ENCODE data around the gene PRDM16.
A peak's percentile ranks its signal among the peaks of the same experiment; 100 is the strongest.

Gene PRDM16

GRCh38 chr1:3136532-3136931, 67.5 kb downstream of the PRDM16 start:
- Histone ChIP-seq H3K9ac (ENCODE audit: low read length in 2 of 2) (no peak overlapping the region), H3K9me3 (ENCODE audit: control insufficient read depth in 2 of 2, low read length in 2 of 2) (no peaks in the 10 kb centered on the region), H3K27ac (ENCODE audit: low read length) (no peak overlapping the region), H3K27me3 (ENCODE audit: control insufficient read depth in 1 of 2, insufficient read depth in 2 of 2, low read length in 2 of 2) (peaks cover 23 to 42% of the 10 kb centered on the region in 2 donors), H3K4me3 (ENCODE audit: low read length in 2 of 2) (no peak overlapping the region), H3K36me3 (ENCODE audit: control insufficient read depth in 2 of 2, insufficient read depth in 2 of 2, low read length in 2 of 2) (no peaks in the 10 kb centered on the region), H3K4me1 (ENCODE audit: control insufficient read depth, insufficient read depth, low read length) (peaks cover 18% of the 10 kb centered on the region)

GRCh38 chr1:3137111-3138100, 68.4 kb downstream of the PRDM16 start:
- Histone ChIP-seq H3K4me3 (ENCODE audit: low read length in 2 of 2) (no peak overlapping the region), H3K27ac (ENCODE audit: low read length) (no peak overlapping the region), H3K27me3 (ENCODE audit: control insufficient read depth in 1 of 2, insufficient read depth in 2 of 2, low read length in 2 of 2) (peaks cover 32 to 50% of the 10 kb centered on the region in 2 donors), H3K4me1 (ENCODE audit: control insufficient read depth, insufficient read depth, low read length) (peaks cover 18% of the 10 kb centered on the region), H3K9ac (ENCODE audit: low read length in 2 of 2) (no peak overlapping the region), H3K9me3 (ENCODE audit: control insufficient read depth in 2 of 2, low read length in 2 of 2) (no peaks in the 10 kb centered on the region), H3K36me3 (ENCODE audit: control insufficient read depth in 2 of 2, insufficient read depth in 2 of 2, low read length in 2 of 2) (no peaks in the 10 kb centered on the region)

DNA sequence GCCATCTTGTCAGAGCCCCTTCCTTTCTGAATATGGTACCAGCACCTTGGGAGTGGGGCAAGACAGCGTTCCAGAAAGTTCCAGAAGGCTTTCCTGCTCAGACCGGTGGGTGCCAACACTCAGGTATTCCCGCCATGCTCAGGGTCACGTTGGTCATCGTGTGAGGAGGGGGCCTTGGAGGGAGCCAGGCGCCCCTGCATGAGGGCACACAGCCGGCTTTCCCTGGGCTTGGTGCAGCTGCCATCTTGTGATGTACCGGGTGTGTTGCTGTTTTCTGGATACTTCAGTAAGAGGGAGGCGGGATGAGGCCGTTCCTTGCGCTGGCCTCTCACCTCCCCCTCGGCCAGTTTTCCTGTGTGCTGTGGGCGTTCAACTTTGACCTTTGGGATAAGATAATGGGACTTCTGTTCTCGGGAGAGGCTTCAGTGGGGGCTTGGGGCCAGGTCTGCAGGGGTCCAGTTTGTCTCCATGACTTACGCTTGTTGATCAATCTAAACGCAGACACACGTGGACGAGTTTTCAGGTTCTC, 69.7 kb downstream of the PRDM16 start:
- H3K27me3 ChIP-seq (ENCODE audit: control insufficient read depth in 1 of 2, insufficient read depth in 2 of 2, low read length in 2 of 2): peaks cover 39 to 61% of the 10 kb centered on the region in 2 donors
- no peak overlapping the region for H3K9ac ChIP-seq (ENCODE audit: low read length in 2 of 2)
- H3K27ac ChIP-seq (ENCODE audit: low read length): no peak overlapping the region
- H3K4me1 ChIP-seq (ENCODE audit: control insufficient read depth, insufficient read depth, low read length): peaks cover 18% of the 10 kb centered on the region
- no peaks in the 10 kb centered on the region for H3K36me3 ChIP-seq (ENCODE audit: control insufficient read depth in 2 of 2, insufficient read depth in 2 of 2, low read length in 2 of 2)
- H3K4me3 ChIP-seq (ENCODE audit: low read length in 2 of 2): no peak overlapping the region
- H3K9me3 ChIP-seq (ENCODE audit: control insufficient read depth in 2 of 2, low read length in 2 of 2): no peaks in the 10 kb centered on the region

- Histone ChIP-seq H3K36me3 (ENCODE audit: control insufficient read depth in 2 of 2, insufficient read depth in 2 of 2, low read length in 2 of 2) (no peaks in the 10 kb centered on the region), H3K27ac (ENCODE audit: low read length) (no peak overlapping the region), H3K4me3 (ENCODE audit: low read length in 2 of 2) (peak overlapping the region in 1 of 2 donors; percentile 64), H3K9ac (ENCODE audit: low read length in 2 of 2) (no peak overlapping the region), H3K27me3 (ENCODE audit: control insufficient read depth in 1 of 2, insufficient read depth in 2 of 2, low read length in 2 of 2) (peaks cover 44 to 67% of the 10 kb centered on the region in 2 donors), H3K9me3 (ENCODE audit: control insufficient read depth in 2 of 2, low read length in 2 of 2) (no peaks in the 10 kb centered on the region), H3K4me1 (ENCODE audit: control insufficient read depth, insufficient read depth, low read length) (peaks cover 18% of the 10 kb centered on the region)
Measured at GRCh38 chr1:3139451-3139852, 70.4 kb downstream of the PRDM16 start.

DNA sequence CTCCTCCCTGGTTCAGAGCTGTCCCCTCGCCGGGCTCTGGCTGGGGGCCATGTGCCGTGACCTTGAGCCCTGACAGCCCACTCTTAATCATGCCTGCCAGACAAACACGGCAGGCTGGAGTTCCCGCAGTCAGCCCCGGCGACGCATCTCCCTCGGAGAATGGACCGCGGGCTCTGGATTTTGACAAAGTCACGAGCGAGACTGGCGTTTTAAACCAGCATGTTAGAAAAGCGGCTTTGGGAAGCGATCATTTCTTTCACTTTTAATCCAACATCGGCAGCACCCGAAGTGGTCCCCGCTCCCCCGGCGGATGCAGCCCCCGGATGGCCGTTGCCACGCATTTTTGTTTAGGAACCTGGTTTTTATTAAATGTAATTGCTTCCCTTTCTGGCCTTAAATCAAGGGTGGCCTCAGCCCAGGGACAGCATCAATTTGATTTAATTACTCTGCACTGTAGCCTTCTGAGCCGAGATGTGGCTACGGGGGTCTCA, 70.9 kb downstream of the PRDM16 start:
- Histone ChIP-seq H3K36me3 (ENCODE audit: control insufficient read depth in 2 of 2, insufficient read depth in 2 of 2, low read length in 2 of 2) (no peaks in the 10 kb centered on the region), H3K4me1 (ENCODE audit: control insufficient read depth, insufficient read depth, low read length) (peaks cover 19% of the 10 kb centered on the region), H3K27ac (ENCODE audit: low read length) (no peak overlapping the region), H3K27me3 (ENCODE audit: control insufficient read depth in 1 of 2, insufficient read depth in 2 of 2, low read length in 2 of 2) (peaks cover 48 to 72% of the 10 kb centered on the region in 2 donors), H3K9me3 (ENCODE audit: control insufficient read depth in 2 of 2, low read length in 2 of 2) (no peaks in the 10 kb centered on the region), H3K9ac (ENCODE audit: low read length in 2 of 2) (peak overlapping the region; percentile 9 to 36), H3K4me3 (ENCODE audit: low read length in 2 of 2) (peak overlapping the region; percentile 52 to 64)

DNA sequence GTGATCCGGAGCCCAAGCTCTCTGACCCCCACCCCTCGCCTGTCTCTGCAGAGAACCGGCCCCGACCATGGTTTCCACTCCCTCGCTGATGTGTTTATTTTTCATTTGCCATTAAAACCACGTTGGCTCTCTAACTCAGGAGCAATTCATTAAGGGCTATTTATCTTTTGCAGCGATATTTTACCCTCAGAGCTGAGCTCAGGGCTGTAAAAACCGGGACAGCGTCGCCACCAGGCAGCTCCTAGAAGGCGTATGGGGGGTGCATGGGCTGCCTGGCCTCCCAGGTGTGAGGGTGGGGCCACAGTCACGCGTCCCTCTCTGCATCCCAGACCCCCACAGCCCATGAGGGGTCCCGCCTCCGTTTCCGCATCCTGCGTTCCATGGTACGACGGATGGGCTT, 71.4 kb downstream of the PRDM16 start:
- no peak overlapping the region for H3K27ac ChIP-seq (ENCODE audit: low read length)
- H3K36me3 ChIP-seq (ENCODE audit: control insufficient read depth in 2 of 2, insufficient read depth in 2 of 2, low read length in 2 of 2): no peaks in the 10 kb centered on the region
- peak overlapping the region; percentile 52 to 64 for H3K4me3 ChIP-seq (ENCODE audit: low read length in 2 of 2)
- H3K27me3 ChIP-seq (ENCODE audit: control insufficient read depth in 1 of 2, insufficient read depth in 2 of 2, low read length in 2 of 2): peaks cover 53 to 75% of the 10 kb centered on the region in 2 donors
- H3K9me3 ChIP-seq (ENCODE audit: control insufficient read depth in 2 of 2, low read length in 2 of 2): no peaks in the 10 kb centered on the region
- H3K9ac ChIP-seq (ENCODE audit: low read length in 2 of 2): peak overlapping the region in 1 of 2 donors; percentile 36
- peaks cover 25% of the 10 kb centered on the region for H3K4me1 ChIP-seq (ENCODE audit: control insufficient read depth, insufficient read depth, low read length)

- H3K9ac ChIP-seq (ENCODE audit: low read length in 2 of 2): no peak overlapping the region
- no peaks in the 10 kb centered on the region for H3K9me3 ChIP-seq (ENCODE audit: control insufficient read depth in 2 of 2, low read length in 2 of 2)
- H3K4me3 ChIP-seq (ENCODE audit: low read length in 2 of 2): no peak overlapping the region
- no peaks in the 10 kb centered on the region for H3K36me3 ChIP-seq (ENCODE audit: control insufficient read depth in 2 of 2, insufficient read depth in 2 of 2, low read length in 2 of 2)
- peaks cover 30% of the 10 kb centered on the region for H3K4me1 ChIP-seq (ENCODE audit: control insufficient read depth, insufficient read depth, low read length)
- H3K27ac ChIP-seq (ENCODE audit: low read length): no peak overlapping the region
- H3K27me3 ChIP-seq (ENCODE audit: control insufficient read depth in 1 of 2, insufficient read depth in 2 of 2, low read length in 2 of 2): peaks cover 58 to 75% of the 10 kb centered on the region in 2 donors
Measured at GRCh38 chr1:3141129-3141528, 72.1 kb downstream of the PRDM16 start.

GRCh38 chr1:3141836-3142235, 72.8 kb downstream of the PRDM16 start:
- Histone ChIP-seq H3K9ac (ENCODE audit: low read length in 2 of 2) (no peak overlapping the region), H3K27ac (ENCODE audit: low read length) (no peak overlapping the region), H3K4me1 (ENCODE audit: control insufficient read depth, insufficient read depth, low read length) (peaks cover 30% of the 10 kb centered on the region), H3K27me3 (ENCODE audit: control insufficient read depth in 1 of 2, insufficient read depth in 2 of 2, low read length in 2 of 2) (peaks cover 59 to 75% of the 10 kb centered on the region in 2 donors), H3K36me3 (ENCODE audit: control insufficient read depth in 2 of 2, insufficient read depth in 2 of 2, low read length in 2 of 2) (no peaks in the 10 kb centered on the region), H3K4me3 (ENCODE audit: low read length in 2 of 2) (no peak overlapping the region), H3K9me3 (ENCODE audit: control insufficient read depth in 2 of 2, low read length in 2 of 2) (no peaks in the 10 kb centered on the region)

- peaks cover 30% of the 10 kb centered on the region for H3K4me1 ChIP-seq (ENCODE audit: control insufficient read depth, insufficient read depth, low read length)
- peaks cover 59 to 75% of the 10 kb centered on the region in 2 donors for H3K27me3 ChIP-seq (ENCODE audit: control insufficient read depth in 1 of 2, insufficient read depth in 2 of 2, low read length in 2 of 2)
Measured at GRCh38 chr1:3142236-3142635, 73.2 kb downstream of the PRDM16 start.

GRCh38 chr1:3142751-3143150, 73.7 kb downstream of the PRDM16 start:
- H3K36me3 ChIP-seq (ENCODE audit: control insufficient read depth in 2 of 2, insufficient read depth in 2 of 2, low read length in 2 of 2): no peaks in the 10 kb centered on the region
- H3K9ac ChIP-seq (ENCODE audit: low read length in 2 of 2): no peak overlapping the region
- no peaks in the 10 kb centered on the region for H3K9me3 ChIP-seq (ENCODE audit: control insufficient read depth in 2 of 2, low read length in 2 of 2)
- peaks cover 56 to 72% of the 10 kb centered on the region in 2 donors for H3K27me3 ChIP-seq (ENCODE audit: control insufficient read depth in 1 of 2, insufficient read depth in 2 of 2, low read length in 2 of 2)
- peaks cover 30% of the 10 kb centered on the region for H3K4me1 ChIP-seq (ENCODE audit: control insufficient read depth, insufficient read depth, low read length)
- H3K4me3 ChIP-seq (ENCODE audit: low read length in 2 of 2): no peak overlapping the region
- no peak overlapping the region for H3K27ac ChIP-seq (ENCODE audit: low read length)

More at GRCh38 chr1:3142236-3142635, 73.2 kb downstream of the PRDM16 start:
- no peak overlapping the region for H3K4me3 ChIP-seq (ENCODE audit: low read length in 2 of 2)
- H3K27ac ChIP-seq (ENCODE audit: low read length): no peak overlapping the region
- no peaks in the 10 kb centered on the region for H3K9me3 ChIP-seq (ENCODE audit: control insufficient read depth in 2 of 2, low read length in 2 of 2)
- no peaks in the 10 kb centered on the region for H3K36me3 ChIP-seq (ENCODE audit: control insufficient read depth in 2 of 2, insufficient read depth in 2 of 2, low read length in 2 of 2)
- H3K9ac ChIP-seq (ENCODE audit: low read length in 2 of 2): no peak overlapping the region
